GM12874 (cell line): ENCODE data around the gene ATP5MG.

Source experiments
- CTCF ChIP-seq: IDR thresholded peaks from 2 replicates; pipeline ENCODE4 v1.5.1; 2011; ENCODE audit warnings: low read depth, mild to moderate bottlenecking, control low read depth, low read length, moderate library complexity; ENCODE audit not compliant: insufficient read depth

The ATP5MG gene

GRCh38 chr11:118411530-118411929 lies 10.1 kb downstream of the ATP5MG start:
- TF ChIP-seq CTCF, result no peak

GRCh38 chr11:118412921-118413320 lies 11.5 kb downstream of the ATP5MG start:
- TF ChIP-seq CTCF, result no peak

- no peak for TF ChIP-seq CTCF
Measured at GRCh38 chr11:118415062-118415738, 13.8 kb downstream of the ATP5MG start.

- TF ChIP-seq CTCF, result no peak
Measured at GRCh38 chr11:118415739-118416068, 14.3 kb downstream of the ATP5MG start.

GRCh38 chr11:118417801-118418200 lies 16.4 kb downstream of the ATP5MG start:
- TF ChIP-seq CTCF, result no peak

GRCh38 chr11:118418766-118419165 lies 17.4 kb downstream of the ATP5MG start:
- TF ChIP-seq CTCF, result no peak

- no peak for TF ChIP-seq CTCF
Measured at GRCh38 chr11:118427707-118428106, 26.3 kb downstream of the ATP5MG start.
